Measurements from ENCODE around the gene OASL. TPM values are rescaled to one million over a fixed set of nuclear protein-coding genes. Genes with fewer than 3 reads are reported as not detected.

OASL gene
- polyA plus RNA-seq, 1 of the 3 experiments (the other 2 are of a cell fraction), result 0.41 TPM

DNA sequence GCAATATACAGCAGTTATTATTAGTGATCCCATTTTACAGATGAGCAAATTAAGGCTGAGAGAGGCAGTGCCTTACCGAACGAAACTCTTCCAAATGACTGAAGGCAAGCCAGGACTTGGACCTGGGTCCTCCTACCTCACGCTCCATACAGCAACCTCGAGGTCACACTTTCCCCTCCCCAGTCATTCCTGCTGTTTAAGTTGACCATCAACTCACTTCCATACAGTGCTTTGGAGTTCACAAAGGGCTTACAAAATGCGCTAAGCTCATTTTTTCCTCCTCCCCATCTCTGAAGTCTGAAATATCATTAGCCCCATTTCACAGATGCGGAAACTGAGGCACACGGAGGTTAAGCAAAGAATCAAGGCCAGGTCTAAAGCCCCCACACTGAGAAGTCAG is 56.4 kb downstream of the OASL start:
- POLR2A ChIA-PET, result no interaction called here
- H3K4me2 ChIP-seq, result no peak overlapping the region
- CTCF ChIA-PET, result interaction anchor here (1.3 to 3.3 kb wide), 5 partner anchors 10 to 399 kb away, joined by 3 to 17 read pairs (median 5); no protein-coding TSS in a partner anchor

DNA sequence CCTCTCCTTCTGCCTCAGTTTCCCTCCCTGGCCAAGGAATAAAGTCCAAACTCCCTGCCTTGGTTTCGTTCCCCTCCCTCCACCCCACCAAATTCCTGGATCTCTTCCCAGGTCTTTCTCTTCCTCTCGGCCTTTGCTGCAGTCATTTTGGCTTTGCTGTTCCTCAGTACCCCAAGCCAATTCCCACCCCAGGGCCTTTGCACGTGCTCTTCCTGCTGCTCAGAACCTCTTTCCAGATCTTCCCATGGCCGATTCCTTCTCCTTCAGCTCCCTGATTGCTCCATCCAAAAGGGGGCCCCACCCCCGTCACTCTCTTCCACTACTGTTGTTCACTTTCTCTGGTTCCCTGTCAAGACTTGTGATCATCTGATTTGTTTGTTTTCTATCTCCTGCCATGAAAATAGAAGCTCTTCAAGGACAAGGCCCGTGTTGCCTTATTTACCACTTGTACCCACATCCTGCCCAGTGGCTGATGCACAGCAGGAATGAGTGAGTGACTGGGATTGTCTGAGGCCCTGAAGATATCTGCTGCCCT is 57.6 kb downstream of the OASL start:
- H3K36me3 ChIP-seq (replicated peaks in 1 of 2; ENCODE audit: control insufficient read depth in 1 of 2, insufficient read depth in 2 of 2, low read length in 1 of 2), result no peaks in the 10 kb centered on the region
- no peak overlapping the region for H3K27ac ChIP-seq (ENCODE audit: low read depth in 2 of 2, low read length in 1 of 2)
- no peak for DNase-seq
- WGBS (ENCODE audit: low lambda C conversion rate), result 46% methylated on average over 6 of the region's 6 CpGs
- H3K27me3 ChIP-seq (ENCODE audit: insufficient read depth), result no peaks in the 10 kb centered on the region
- ChIA-PET POLR2A (no interaction called here), CTCF (interaction anchor here (1.3 to 3.9 kb wide), 7 partner anchors 10 to 335 kb away, joined by 3 to 23 read pairs (median 4); no protein-coding TSS in a partner anchor)
- peaks cover 0 to 5% of the 10 kb centered on the region in 2 experiments; a peak in 1 of 4 replicates for H3K4me1 ChIP-seq (ENCODE audit: control insufficient read depth in 1 of 2, insufficient read depth in 2 of 2, low read depth in 1 of 2, low read length in 1 of 2)
- no peaks in the 10 kb centered on the region for H4K20me1 ChIP-seq (ENCODE audit: insufficient read depth)
- no peak overlapping the region for H2AFZ ChIP-seq (ENCODE audit: low read depth)
- no peak overlapping the region for H3K4me3 ChIP-seq (ENCODE audit: low read depth in 2 of 2, low read length in 1 of 2)
- H3K4me2 ChIP-seq, result no peak overlapping the region
- H3K9ac ChIP-seq, result no peak overlapping the region
- H3K9me2 ChIP-seq, result no peaks in the 10 kb centered on the region
- H3F3A ChIP-seq (replicated peaks; ENCODE audit: insufficient read depth), result no peaks in the 10 kb centered on the region
- H3K9me3 ChIP-seq, result no peaks in the 10 kb centered on the region
- H3K79me2 ChIP-seq (ENCODE audit: insufficient read depth), result no peaks in the 10 kb centered on the region
- TF ChIP-seq SMC3 (IDR thresholded peaks at IDR 0.05; ENCODE audit: low read depth, low read length) (no peak), TCF12 (IDR thresholded peaks at IDR 0.05) (no peak)
- TF ChIP-seq, protein P1, sequence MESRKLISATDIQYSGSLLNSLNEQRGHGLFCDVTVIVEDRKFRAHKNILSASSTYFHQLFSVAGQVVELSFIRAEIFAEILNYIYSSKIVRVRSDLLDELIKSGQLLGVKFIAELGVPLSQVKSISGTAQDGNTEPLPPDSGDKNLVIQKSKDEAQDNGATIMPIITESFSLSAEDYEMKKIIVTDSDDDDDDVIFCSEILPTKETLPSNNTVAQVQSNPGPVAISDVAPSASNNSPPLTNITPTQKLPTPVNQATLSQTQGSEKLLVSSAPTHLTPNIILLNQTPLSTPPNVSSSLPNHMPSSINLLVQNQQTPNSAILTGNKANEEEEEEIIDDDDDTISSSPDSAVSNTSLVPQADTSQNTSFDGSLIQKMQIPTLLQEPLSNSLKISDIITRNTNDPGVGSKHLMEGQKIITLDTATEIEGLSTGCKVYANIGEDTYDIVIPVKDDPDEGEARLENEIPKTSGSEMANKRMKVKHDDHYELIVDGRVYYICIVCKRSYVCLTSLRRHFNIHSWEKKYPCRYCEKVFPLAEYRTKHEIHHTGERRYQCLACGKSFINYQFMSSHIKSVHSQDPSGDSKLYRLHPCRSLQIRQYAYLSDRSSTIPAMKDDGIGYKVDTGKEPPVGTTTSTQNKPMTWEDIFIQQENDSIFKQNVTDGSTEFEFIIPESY (IDR thresholded peaks at IDR 0.05; ENCODE audit: borderline replicate concordance, low read depth), result no peak
- TF ChIP-seq, protein P2, sequence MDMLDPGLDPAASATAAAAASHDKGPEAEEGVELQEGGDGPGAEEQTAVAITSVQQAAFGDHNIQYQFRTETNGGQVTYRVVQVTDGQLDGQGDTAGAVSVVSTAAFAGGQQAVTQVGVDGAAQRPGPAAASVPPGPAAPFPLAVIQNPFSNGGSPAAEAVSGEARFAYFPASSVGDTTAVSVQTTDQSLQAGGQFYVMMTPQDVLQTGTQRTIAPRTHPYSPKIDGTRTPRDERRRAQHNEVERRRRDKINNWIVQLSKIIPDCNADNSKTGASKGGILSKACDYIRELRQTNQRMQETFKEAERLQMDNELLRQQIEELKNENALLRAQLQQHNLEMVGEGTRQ (IDR thresholded peaks at IDR 0.05; ENCODE audit: borderline replicate concordance, low read depth, low read length), result no peak
- TF ChIP-seq, protein P3, sequence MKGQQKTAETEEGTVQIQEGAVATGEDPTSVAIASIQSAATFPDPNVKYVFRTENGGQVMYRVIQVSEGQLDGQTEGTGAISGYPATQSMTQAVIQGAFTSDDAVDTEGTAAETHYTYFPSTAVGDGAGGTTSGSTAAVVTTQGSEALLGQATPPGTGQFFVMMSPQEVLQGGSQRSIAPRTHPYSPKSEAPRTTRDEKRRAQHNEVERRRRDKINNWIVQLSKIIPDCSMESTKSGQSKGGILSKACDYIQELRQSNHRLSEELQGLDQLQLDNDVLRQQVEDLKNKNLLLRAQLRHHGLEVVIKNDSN (IDR thresholded peaks at IDR 0.05; ENCODE audit: borderline replicate concordance, low read depth), result no peak
- TF ChIP-seq, protein P4, sequence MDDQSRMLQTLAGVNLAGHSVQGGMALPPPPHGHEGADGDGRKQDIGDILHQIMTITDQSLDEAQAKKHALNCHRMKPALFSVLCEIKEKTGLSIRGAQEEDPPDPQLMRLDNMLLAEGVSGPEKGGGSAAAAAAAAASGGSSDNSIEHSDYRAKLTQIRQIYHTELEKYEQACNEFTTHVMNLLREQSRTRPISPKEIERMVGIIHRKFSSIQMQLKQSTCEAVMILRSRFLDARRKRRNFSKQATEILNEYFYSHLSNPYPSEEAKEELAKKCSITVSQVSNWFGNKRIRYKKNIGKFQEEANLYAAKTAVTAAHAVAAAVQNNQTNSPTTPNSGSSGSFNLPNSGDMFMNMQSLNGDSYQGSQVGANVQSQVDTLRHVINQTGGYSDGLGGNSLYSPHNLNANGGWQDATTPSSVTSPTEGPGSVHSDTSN (IDR thresholded peaks at IDR 0.05), result no peak

More for the DNA sequence above, 56.4 kb downstream of the OASL start:
- Histone ChIP-seq H3K4me3 (ENCODE audit: low read depth in 2 of 2, low read length in 1 of 2) (no peak overlapping the region), H3K27me3 (ENCODE audit: insufficient read depth) (no peaks in the 10 kb centered on the region), H3K4me1 (ENCODE audit: control insufficient read depth in 1 of 2, insufficient read depth in 2 of 2, low read depth in 1 of 2, low read length in 1 of 2) (peaks cover 0 to 5% of the 10 kb centered on the region in 2 experiments; a peak in 1 of 4 replicates), H3K9ac (no peak overlapping the region), H3K36me3 (replicated peaks in 1 of 2; ENCODE audit: control insufficient read depth in 1 of 2, insufficient read depth in 2 of 2, low read length in 1 of 2) (no peaks in the 10 kb centered on the region), H3K79me2 (ENCODE audit: insufficient read depth) (no peaks in the 10 kb centered on the region), H3F3A (replicated peaks; ENCODE audit: insufficient read depth) (no peaks in the 10 kb centered on the region), H3K27ac (ENCODE audit: low read depth in 2 of 2, low read length in 1 of 2) (no peak overlapping the region), H3K9me3 (no peaks in the 10 kb centered on the region), H3K9me2 (no peaks in the 10 kb centered on the region), H4K20me1 (ENCODE audit: insufficient read depth) (no peaks in the 10 kb centered on the region), H2AFZ (ENCODE audit: low read depth) (no peak overlapping the region)
- TF ChIP-seq, protein P5, sequence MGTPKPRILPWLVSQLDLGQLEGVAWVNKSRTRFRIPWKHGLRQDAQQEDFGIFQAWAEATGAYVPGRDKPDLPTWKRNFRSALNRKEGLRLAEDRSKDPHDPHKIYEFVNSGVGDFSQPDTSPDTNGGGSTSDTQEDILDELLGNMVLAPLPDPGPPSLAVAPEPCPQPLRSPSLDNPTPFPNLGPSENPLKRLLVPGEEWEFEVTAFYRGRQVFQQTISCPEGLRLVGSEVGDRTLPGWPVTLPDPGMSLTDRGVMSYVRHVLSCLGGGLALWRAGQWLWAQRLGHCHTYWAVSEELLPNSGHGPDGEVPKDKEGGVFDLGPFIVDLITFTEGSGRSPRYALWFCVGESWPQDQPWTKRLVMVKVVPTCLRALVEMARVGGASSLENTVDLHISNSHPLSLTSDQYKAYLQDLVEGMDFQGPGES (IDR thresholded peaks at IDR 0.05; ENCODE audit: low read depth, low read length), result no peak
- no peak for TF ChIP-seq ELF1 (IDR thresholded peaks at IDR 0.05)
- no peak for TF ChIP-seq SIN3A (IDR thresholded peaks at IDR 0.05; ENCODE audit: borderline replicate concordance, low read depth, low read length)
- no peak for TF ChIP-seq NRF1 (IDR thresholded peaks at IDR 0.05; ENCODE audit: low read depth, low read length)
- no peak for TF ChIP-seq GATA2 (CRISPR knock-in tag; IDR thresholded peaks at IDR 0.05)
- TF ChIP-seq RCOR1 (IDR thresholded peaks at IDR 0.05; ENCODE audit: low read length), result no peak
- TF ChIP-seq POLR2AphosphoS5 (IDR thresholded peaks at IDR 0.05; ENCODE audit: low read depth, low read length), result no peak
- TF ChIP-seq, protein P1 (IDR thresholded peaks at IDR 0.05; ENCODE audit: borderline replicate concordance, low read depth), result no peak
- no peak for TF ChIP-seq FOXM1 (IDR thresholded peaks at IDR 0.05; ENCODE audit: low read depth)
- TF ChIP-seq SMC3 (IDR thresholded peaks at IDR 0.05; ENCODE audit: low read depth, low read length), result no peak
- TF ChIP-seq, protein P6, sequence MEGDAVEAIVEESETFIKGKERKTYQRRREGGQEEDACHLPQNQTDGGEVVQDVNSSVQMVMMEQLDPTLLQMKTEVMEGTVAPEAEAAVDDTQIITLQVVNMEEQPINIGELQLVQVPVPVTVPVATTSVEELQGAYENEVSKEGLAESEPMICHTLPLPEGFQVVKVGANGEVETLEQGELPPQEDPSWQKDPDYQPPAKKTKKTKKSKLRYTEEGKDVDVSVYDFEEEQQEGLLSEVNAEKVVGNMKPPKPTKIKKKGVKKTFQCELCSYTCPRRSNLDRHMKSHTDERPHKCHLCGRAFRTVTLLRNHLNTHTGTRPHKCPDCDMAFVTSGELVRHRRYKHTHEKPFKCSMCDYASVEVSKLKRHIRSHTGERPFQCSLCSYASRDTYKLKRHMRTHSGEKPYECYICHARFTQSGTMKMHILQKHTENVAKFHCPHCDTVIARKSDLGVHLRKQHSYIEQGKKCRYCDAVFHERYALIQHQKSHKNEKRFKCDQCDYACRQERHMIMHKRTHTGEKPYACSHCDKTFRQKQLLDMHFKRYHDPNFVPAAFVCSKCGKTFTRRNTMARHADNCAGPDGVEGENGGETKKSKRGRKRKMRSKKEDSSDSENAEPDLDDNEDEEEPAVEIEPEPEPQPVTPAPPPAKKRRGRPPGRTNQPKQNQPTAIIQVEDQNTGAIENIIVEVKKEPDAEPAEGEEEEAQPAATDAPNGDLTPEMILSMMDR (IDR thresholded peaks at IDR 0.05), result no peak
- TF ChIP-seq RXRA (IDR thresholded peaks at IDR 0.05; ENCODE audit: borderline replicate concordance, low read depth), result no peak
- no peak for TF ChIP-seq GABPA (IDR thresholded peaks at IDR 0.05; ENCODE audit: low read depth)
- DNase-seq, result no peak
- WGBS (ENCODE audit: low lambda C conversion rate), result 77% methylated on average over 7 of the region's 7 CpGs

Data from SK-N-SH (cell line).